Tibial artery (tissue), 4 donors: ENCODE data around the gene NDUFB8.

Experiments used
- DNase-seq, 2 donors: peaks; one replicate each; pipeline ENCODE4 v3.0.0-alpha.2; 2019
- H3K27ac ChIP-seq, 2 donors: fragments of 200-600 bp; sonication (generic) in 1 of 2; 1 replicate in 1 of 2; 2 replicates in 1 of 2; pipeline ENCODE4 v1.5.1; 2018 to 2019; ENCODE audit warnings: mild to moderate bottlenecking in 1 of 2
- H3K27me3 ChIP-seq, 2 donors: fragments of 200-600 bp; sonication (generic) in 1 of 2; one replicate each; pipeline versions ENCODE4 v1.5.1 to v1.6.0; 2016 to 2019
- H3K36me3 ChIP-seq, 3 donors: fragments of 200-600 bp; sonication (generic) in 2 of 3; one replicate each; pipeline ENCODE4 v1.5.1; 2016 to 2019; ENCODE audit warnings: mild to moderate bottlenecking in 2 of 3
- H3K4me1 ChIP-seq, 4 donors: fragments of 200-600 bp; sonication (generic) in 2 of 4; 1 replicate in 3 of 4; 2 replicates in 1 of 4; pipeline ENCODE4 v1.5.1; 2016 to 2019
- H3K4me3 ChIP-seq, 2 donors: fragments of 200-600 bp; sonication (generic) in 1 of 2; 1 replicate in 1 of 2; 2 replicates in 1 of 2; pipeline ENCODE4 v1.5.1; 2018 to 2019; ENCODE audit warnings: mild to moderate bottlenecking in 2 of 2
- H3K9me3 ChIP-seq, 3 donors: fragments of 200-600 bp; sonication (generic) in 1 of 3; one replicate each; pipeline ENCODE4 v1.5.1; 2016 to 2019
- intact Hi-C: fragments of 100-400 bp; cut with DNase I; formaldehyde crosslinking; loops from one replicate; pipeline ENCODE4 v1.15.0; 2023; ENCODE audit warnings: low total_unique reads
- TF ChIP-seq, protein P1 (sequence below), 2 experiments: fragments of 200-600 bp in 1 of 2; fragments of 450-650 bp in 1 of 2; IDR thresholded peaks; one replicate each; pipeline ENCODE4 v1.5.1; 2017 to 2019; ENCODE audit warnings: antibody characterized with exemption in 2 of 2, mild to moderate bottlenecking in 1 of 2, moderate library complexity in 1 of 2

Gene NDUFB8

DNA sequence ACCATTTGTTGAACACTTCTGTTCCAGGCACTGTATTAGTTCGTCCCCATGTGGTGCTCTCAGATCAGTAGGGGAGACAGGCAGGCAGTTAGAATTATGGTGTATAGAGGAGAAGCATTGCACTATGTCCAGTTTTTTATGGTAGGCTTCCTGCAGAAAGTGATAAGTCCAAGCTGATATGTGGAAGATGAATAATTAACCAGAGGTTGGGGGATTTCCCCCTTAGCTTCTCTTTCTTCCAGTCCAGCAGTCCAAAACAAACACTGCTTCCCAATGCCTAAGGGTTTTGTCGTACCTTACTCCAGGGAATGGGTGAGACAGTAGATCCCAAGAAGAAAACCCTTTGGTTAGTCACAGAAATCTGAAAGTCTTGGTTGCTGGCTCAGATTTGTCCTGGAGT lies 25.2 kb upstream of the NDUFB8 start:
- H3K4me1 ChIP-seq = no peaks in the 10 kb centered on the region
- intact Hi-C loops = no loop called here
- H3K36me3 ChIP-seq = peaks cover 25 to 66% (median 37%) of the 10 kb centered on the region in 3 donors
- no peaks in the 10 kb centered on the region for H3K9me3 ChIP-seq
- TF ChIP-seq, protein P1, sequence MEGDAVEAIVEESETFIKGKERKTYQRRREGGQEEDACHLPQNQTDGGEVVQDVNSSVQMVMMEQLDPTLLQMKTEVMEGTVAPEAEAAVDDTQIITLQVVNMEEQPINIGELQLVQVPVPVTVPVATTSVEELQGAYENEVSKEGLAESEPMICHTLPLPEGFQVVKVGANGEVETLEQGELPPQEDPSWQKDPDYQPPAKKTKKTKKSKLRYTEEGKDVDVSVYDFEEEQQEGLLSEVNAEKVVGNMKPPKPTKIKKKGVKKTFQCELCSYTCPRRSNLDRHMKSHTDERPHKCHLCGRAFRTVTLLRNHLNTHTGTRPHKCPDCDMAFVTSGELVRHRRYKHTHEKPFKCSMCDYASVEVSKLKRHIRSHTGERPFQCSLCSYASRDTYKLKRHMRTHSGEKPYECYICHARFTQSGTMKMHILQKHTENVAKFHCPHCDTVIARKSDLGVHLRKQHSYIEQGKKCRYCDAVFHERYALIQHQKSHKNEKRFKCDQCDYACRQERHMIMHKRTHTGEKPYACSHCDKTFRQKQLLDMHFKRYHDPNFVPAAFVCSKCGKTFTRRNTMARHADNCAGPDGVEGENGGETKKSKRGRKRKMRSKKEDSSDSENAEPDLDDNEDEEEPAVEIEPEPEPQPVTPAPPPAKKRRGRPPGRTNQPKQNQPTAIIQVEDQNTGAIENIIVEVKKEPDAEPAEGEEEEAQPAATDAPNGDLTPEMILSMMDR (IDR thresholded peaks at IDR 0.05) = no peak
- H3K4me3 ChIP-seq = no peak overlapping the region
- no peak overlapping the region for H3K27ac ChIP-seq
- H3K27me3 ChIP-seq = no peaks in the 10 kb centered on the region
- DNase-seq = no peak

DNA sequence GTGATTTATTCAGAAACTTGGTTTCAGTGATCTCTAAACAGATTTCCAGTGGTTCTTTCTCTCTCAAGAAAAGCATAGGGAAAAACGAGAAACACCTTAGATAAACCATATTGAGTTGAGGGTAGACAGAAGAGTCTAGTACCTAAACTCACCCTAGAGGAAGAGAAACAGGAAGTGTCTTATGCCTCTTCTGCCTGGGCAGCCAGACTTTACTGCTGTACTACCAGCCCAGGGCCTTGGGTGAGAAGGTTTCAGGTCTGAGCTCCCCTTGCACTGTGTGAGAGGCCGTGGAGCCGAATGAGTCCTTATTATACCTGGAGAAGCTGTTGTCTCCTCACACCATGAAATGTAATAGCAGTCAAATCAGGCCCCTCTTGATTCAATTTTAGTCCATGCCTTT lies 24.3 kb upstream of the NDUFB8 start:
- no peak for DNase-seq
- Histone ChIP-seq H3K4me3 (no peak overlapping the region), H3K27ac (no peak overlapping the region), H3K4me1 (no peaks in the 10 kb centered on the region), H3K9me3 (no peaks in the 10 kb centered on the region), H3K27me3 (no peaks in the 10 kb centered on the region), H3K36me3 (peaks cover 32 to 71% (median 47%) of the 10 kb centered on the region in 3 donors)
- TF ChIP-seq, protein P1 (IDR thresholded peaks at IDR 0.05) = no peak
- intact Hi-C loops = no loop called here

DNA sequence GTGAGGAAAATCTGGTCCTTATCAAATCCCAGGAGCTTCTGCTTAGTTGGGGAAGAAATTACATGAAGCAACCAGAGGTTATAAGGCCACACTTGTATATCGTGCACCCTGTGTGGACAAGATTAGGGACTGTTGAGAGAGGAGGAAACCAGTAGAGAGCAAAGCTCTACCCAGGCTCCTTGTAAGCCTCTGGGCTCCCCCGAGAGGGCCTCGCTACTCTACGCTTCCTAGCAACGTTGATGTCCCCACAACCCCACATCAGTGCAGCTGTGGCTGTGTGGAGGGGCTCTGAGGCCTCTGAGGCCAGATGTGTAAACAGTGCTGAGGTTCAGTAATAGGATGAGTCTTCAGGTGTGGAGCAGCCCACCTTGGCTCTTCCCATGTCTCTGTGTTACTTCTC lies 22.1 kb upstream of the NDUFB8 start:
- H3K9me3 ChIP-seq = no peaks in the 10 kb centered on the region
- DNase-seq = no peak
- H3K27me3 ChIP-seq = no peaks in the 10 kb centered on the region
- intact Hi-C loops = no loop called here
- H3K27ac ChIP-seq = no peak overlapping the region
- H3K4me1 ChIP-seq = no peaks in the 10 kb centered on the region
- H3K36me3 ChIP-seq = peaks cover 50 to 79% (median 52%) of the 10 kb centered on the region in 3 donors
- TF ChIP-seq, protein P1 (IDR thresholded peaks at IDR 0.05) = no peak
- H3K4me3 ChIP-seq = no peak overlapping the region

DNA sequence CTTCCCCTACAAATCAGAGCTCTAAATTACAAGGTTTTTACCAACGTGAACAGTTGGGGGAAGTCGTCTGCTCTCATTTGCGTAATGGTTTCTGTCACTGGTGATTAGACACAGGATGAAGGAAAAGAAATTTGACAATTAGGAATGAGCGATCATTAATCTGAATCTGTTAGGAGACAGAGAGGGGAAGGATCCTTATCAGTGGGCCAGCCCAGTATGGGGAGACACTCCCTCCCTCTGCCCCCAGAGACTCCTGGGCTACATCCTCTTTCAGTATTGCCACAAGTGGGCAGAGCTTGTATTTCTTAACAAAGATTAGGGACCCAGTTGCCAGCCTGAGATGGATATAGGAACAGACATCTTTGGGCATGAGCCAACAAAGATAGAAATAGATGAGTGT lies 21.5 kb upstream of the NDUFB8 start:
- Histone ChIP-seq H3K27ac (no peak overlapping the region), H3K4me1 (no peaks in the 10 kb centered on the region), H3K9me3 (no peaks in the 10 kb centered on the region), H3K4me3 (no peak overlapping the region), H3K36me3 (peaks cover 50 to 79% (median 52%) of the 10 kb centered on the region in 3 donors), H3K27me3 (no peaks in the 10 kb centered on the region)
- DNase-seq = no peak
- TF ChIP-seq, protein P1 (IDR thresholded peaks at IDR 0.05) = no peak
- intact Hi-C loops = no loop called here

DNA sequence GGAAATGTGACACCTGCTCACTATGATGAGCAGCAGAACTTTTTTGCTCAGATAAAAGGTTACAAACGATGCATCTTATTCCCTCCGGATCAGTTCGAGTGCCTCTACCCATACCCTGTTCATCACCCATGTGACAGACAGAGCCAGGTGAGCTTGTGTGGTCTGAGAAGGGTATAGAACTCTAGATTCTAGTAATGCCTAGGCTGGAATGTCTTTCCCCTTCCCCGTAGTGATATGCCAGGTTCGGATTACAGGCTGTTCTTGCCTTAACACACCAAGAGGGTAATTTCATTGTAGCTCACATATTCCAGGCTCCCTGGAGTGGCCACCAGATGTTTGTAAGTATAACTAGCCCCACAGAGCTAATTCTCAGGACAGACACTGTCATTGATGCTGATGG lies 15.3 kb upstream of the NDUFB8 start:
- no peaks in the 10 kb centered on the region for H3K4me1 ChIP-seq
- no peak overlapping the region for H3K27ac ChIP-seq
- H3K9me3 ChIP-seq = no peaks in the 10 kb centered on the region
- H3K4me3 ChIP-seq = no peak overlapping the region
- H3K27me3 ChIP-seq = no peaks in the 10 kb centered on the region
- intact Hi-C loops = no loop called here
- DNase-seq = no peak
- H3K36me3 ChIP-seq = peaks cover 92 to 100% (median 93%) of the 10 kb centered on the region in 3 donors
- TF ChIP-seq, protein P1 (IDR thresholded peaks at IDR 0.05) = no peak

DNA sequence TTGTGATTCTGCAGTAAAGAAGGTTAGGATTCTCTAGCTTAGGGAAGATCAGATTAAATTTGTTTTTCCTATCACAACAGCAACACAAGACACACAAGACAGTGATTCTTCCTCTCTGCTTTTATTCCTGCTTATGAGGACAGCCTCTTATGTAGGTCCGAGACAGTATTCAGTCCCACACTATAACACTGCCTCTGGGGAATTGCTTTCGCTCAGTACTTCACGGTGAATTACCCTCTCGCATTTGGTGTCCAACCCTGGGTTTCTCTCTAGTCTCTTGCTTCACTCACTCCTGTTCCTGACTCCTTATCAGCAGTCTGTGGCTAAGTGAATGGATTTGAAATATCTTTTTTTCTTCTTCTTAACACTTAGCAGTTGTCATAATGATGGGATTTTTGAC lies 7.8 kb upstream of the NDUFB8 start:
- H3K9me3 ChIP-seq = no peaks in the 10 kb centered on the region
- TF ChIP-seq, protein P1 (IDR thresholded peaks at IDR 0.05) = no peak
- no peak overlapping the region for H3K27ac ChIP-seq
- peaks cover 0 to 23% (median 21%) of the 10 kb centered on the region in 4 donors for H3K4me1 ChIP-seq
- intact Hi-C loops = no loop called here
- no peaks in the 10 kb centered on the region for H3K27me3 ChIP-seq
- no peak for DNase-seq
- no peak overlapping the region for H3K4me3 ChIP-seq
- H3K36me3 ChIP-seq = peaks cover 32 to 54% (median 36%) of the 10 kb centered on the region in 3 donors
